GM21528 (cell line): ENCODE measurements around the gene DEDD2.

Source experiments
- ATAC-seq: cut with Tn5 transposase; IDR thresholded peaks from one replicate; pipeline ENCODE4 v1.9.1; 2021; ENCODE audit warnings: mild to moderate bottlenecking, moderate library complexity; ENCODE audit not compliant: unreplicated experiment, low FRiP score

The DEDD2 gene

GRCh38 chr19:42201489-42202289, 15.8 kb downstream of the DEDD2 start:
- no peak for ATAC-seq

GRCh38 chr19:42200116-42200715, 17.3 kb downstream of the DEDD2 start:
- no peak for ATAC-seq

GRCh38 chr19:42199440-42200115, 17.9 kb downstream of the DEDD2 start:
- peak; percentile 45 for ATAC-seq

- ATAC-seq = peak; percentile 37
Observed at GRCh38 chr19:42198676-42199439, 18.6 kb downstream of the DEDD2 start.

GRCh38 chr19:42197375-42197817, 20.1 kb downstream of the DEDD2 start:
- ATAC-seq = no peak

- ATAC-seq = no peak
Observed at GRCh38 chr19:42196011-42197001, 21.2 kb downstream of the DEDD2 start.

GRCh38 chr19:42193706-42194105, 23.8 kb downstream of the DEDD2 start:
- ATAC-seq = no peak

GRCh38 chr19:42193294-42193693, 24.2 kb downstream of the DEDD2 start:
- ATAC-seq = no peak

GRCh38 chr19:42191855-42192254, 25.6 kb downstream of the DEDD2 start:
- ATAC-seq = no peak

GRCh38 chr19:42191330-42191729, 26.1 kb downstream of the DEDD2 start:
- ATAC-seq = no peak

GRCh38 chr19:42189133-42189532, 28.3 kb downstream of the DEDD2 start:
- ATAC-seq = no peak

- no peak for ATAC-seq
Observed at GRCh38 chr19:42188665-42189064, 28.8 kb downstream of the DEDD2 start.

- ATAC-seq = no peak
Observed at GRCh38 chr19:42185277-42185676, 32.2 kb downstream of the DEDD2 start.

- ATAC-seq = no peak
Observed at GRCh38 chr19:42184401-42184861, 33.0 kb downstream of the DEDD2 start.

- no peak for ATAC-seq
Observed at GRCh38 chr19:42178791-42179674, 38.4 kb downstream of the DEDD2 start.

- ATAC-seq = no peak
Observed at GRCh38 chr19:42177686-42178019, 39.8 kb downstream of the DEDD2 start.

GRCh38 chr19:42176990-42177685, 40.3 kb downstream of the DEDD2 start:
- no peak for ATAC-seq

GRCh38 chr19:42176649-42176989, 40.9 kb downstream of the DEDD2 start:
- ATAC-seq = no peak
